ENCODE data around the gene LYRM4.

The LYRM4 gene

GRCh38 chr6:5091210-5092069 is 169.3 kb downstream of the LYRM4 start:
- no peak for FAIRE-seq

- no peak for FAIRE-seq
Observed at GRCh38 chr6:5090603-5091002, 170.1 kb downstream of the LYRM4 start.

GRCh38 chr6:5089481-5090438 is 171.0 kb downstream of the LYRM4 start:
- FAIRE-seq = no peak

GRCh38 chr6:5088780-5089179 is 172.0 kb downstream of the LYRM4 start:
- FAIRE-seq = no peak

GRCh38 chr6:5087389-5087788 is 173.4 kb downstream of the LYRM4 start:
- no peak for FAIRE-seq

- FAIRE-seq = no peak
Observed at GRCh38 chr6:5086294-5086890, 174.4 kb downstream of the LYRM4 start.

GRCh38 chr6:5085648-5086293 is 175.0 kb downstream of the LYRM4 start:
- no peak for FAIRE-seq

- FAIRE-seq = no peak
Observed at GRCh38 chr6:5084781-5085647, 175.7 kb downstream of the LYRM4 start, which contains the start of gene PPP1R3G. TSS of gene PPP1R3G (plus strand) at chr6:5085341. CDS start at chr6:5085486, 145 bp downstream.

GRCh38 chr6:5084360-5084780 is 176.4 kb downstream of the LYRM4 start:
- no peak for FAIRE-seq

GRCh38 chr6:5083813-5084359 is 176.9 kb downstream of the LYRM4 start:
- FAIRE-seq = no peak

GRCh38 chr6:5083307-5083583 is 177.5 kb downstream of the LYRM4 start:
- no peak for FAIRE-seq

- no peak for FAIRE-seq
Observed at GRCh38 chr6:5082487-5083306, 178.1 kb downstream of the LYRM4 start.

GRCh38 chr6:5081955-5082354 is 178.8 kb downstream of the LYRM4 start:
- no peak for FAIRE-seq

GRCh38 chr6:5081182-5081581 is 179.6 kb downstream of the LYRM4 start:
- no peak for FAIRE-seq

- no peak for FAIRE-seq
Observed at GRCh38 chr6:5080574-5080973, 180.2 kb downstream of the LYRM4 start.

- no peak for FAIRE-seq
Observed at GRCh38 chr6:5079692-5080091, 181.1 kb downstream of the LYRM4 start.

- no peak for FAIRE-seq
Observed at GRCh38 chr6:5078121-5078669, 182.6 kb downstream of the LYRM4 start.

GRCh38 chr6:5076931-5077330 is 183.8 kb downstream of the LYRM4 start:
- no peak for FAIRE-seq

- no peak for FAIRE-seq
Observed at GRCh38 chr6:5073992-5074391, 186.8 kb downstream of the LYRM4 start.

GRCh38 chr6:5072440-5072839 is 188.3 kb downstream of the LYRM4 start:
- no peak for FAIRE-seq

All from G401.6 (cell line).